NCI-H82 treated with DMSO at 0.1 percent for 48 hours (cell line): ENCODE data around the gene NLRP9.
"Not testable (repeated sequence)": the region's sequence is repeated elsewhere in the genome, so short reads cannot be mapped to it uniquely, and the experiment has no call there.

Source experiments
- DNase-seq: peaks from one replicate; lab custom pipeline; 2025; ENCODE audit not compliant: unreplicated experiment; lab: John Stamatoyannopoulos, UW

NLRP9 gene

GRCh38 chr19:55738302-55738701, at the start of gene NLRP9:
Gene NLRP9, minus strand, starts transcription at chr19:55738402. Its CDS starts 28 bp downstream, at chr19:55738374.
- DNase-seq: no peak

GRCh38 chr19:55781112-55781511, 42.9 kb upstream of the NLRP9 start:
- no peak for DNase-seq

- DNase-seq: no peak
Measured at GRCh38 chr19:55778331-55778730, 40.1 kb upstream of the NLRP9 start.

- no peak for DNase-seq
Measured at GRCh38 chr19:55777528-55777927, 39.3 kb upstream of the NLRP9 start.

- DNase-seq: not testable (repeated sequence)
Measured at GRCh38 chr19:55769632-55770031, 31.4 kb upstream of the NLRP9 start.

GRCh38 chr19:55768818-55769217, 30.6 kb upstream of the NLRP9 start, which contains the start of gene RFPL4AL1:
Gene RFPL4AL1, plus strand, starts transcription at chr19:55769118. Its CDS starts 2,687 bp downstream, at chr19:55771805.
- DNase-seq: not testable (repeated sequence)

- no peak for DNase-seq
Measured at GRCh38 chr19:55766466-55766865, 28.3 kb upstream of the NLRP9 start.

- not testable (repeated sequence) for DNase-seq
Measured at GRCh38 chr19:55758797-55759196, 20.6 kb upstream of the NLRP9 start, which contains the start of gene RFPL4A. Gene RFPL4A, plus strand, starts transcription at chr19:55759097. Its CDS starts 2,704 bp downstream, at chr19:55761801.

GRCh38 chr19:55756808-55757207, 18.6 kb upstream of the NLRP9 start:
- DNase-seq: not testable (repeated sequence)

- DNase-seq: no peak
Measured at GRCh38 chr19:55753401-55753800, 15.2 kb upstream of the NLRP9 start.

- DNase-seq: no peak
Measured at GRCh38 chr19:55750715-55751114, 12.5 kb upstream of the NLRP9 start.

- not testable (repeated sequence) for DNase-seq
Measured at GRCh38 chr19:55730378-55730777, 7.8 kb downstream of the NLRP9 start.

GRCh38 chr19:55723491-55723890, 14.7 kb downstream of the NLRP9 start:
- DNase-seq: no peak

GRCh38 chr19:55720801-55721200, 17.4 kb downstream of the NLRP9 start:
- no peak for DNase-seq

GRCh38 chr19:55720214-55720746, 17.9 kb downstream of the NLRP9 start:
- DNase-seq: no peak

GRCh38 chr19:55717879-55718711, 20.1 kb downstream of the NLRP9 start:
- not testable (repeated sequence) for DNase-seq

GRCh38 chr19:55717251-55717650, 21.0 kb downstream of the NLRP9 start:
- DNase-seq: no peak

- DNase-seq: no peak
Measured at GRCh38 chr19:55716531-55716930, 21.7 kb downstream of the NLRP9 start.

GRCh38 chr19:55712804-55713631, 25.2 kb downstream of the NLRP9 start:
- DNase-seq: no peak

GRCh38 chr19:55711719-55712118, 26.5 kb downstream of the NLRP9 start:
- no peak for DNase-seq

GRCh38 chr19:55705972-55706371, 32.2 kb downstream of the NLRP9 start:
- DNase-seq: no peak
